DOHH2 (cell line): Measurements from ENCODE around the gene HOXC11.

ENCODE experiments used
- CTCF ChIP-seq: fragments of 200-600 bp; sonication (generic); IDR thresholded peaks from one replicate; pipeline ENCODE4 v1.5.1; 2014; ENCODE audit warnings: antibody characterized with exemption, mild to moderate bottlenecking, low read depth, low read length; ENCODE audit not compliant: poor library complexity, severe bottlenecking
- EZH2phosphoT487 ChIP-seq: fragments of 200-600 bp; sonication (generic); IDR thresholded peaks from 2 replicates; pipeline ENCODE4 v1.6.1; 2017; ENCODE audit warnings: borderline replicate concordance, mild to moderate bottlenecking, antibody characterized with exemption, low read length, moderate library complexity, mixed read lengths

- TF ChIP-seq CTCF, result no peak
- no peak for TF ChIP-seq EZH2phosphoT487
These were observed 47.9 kb downstream of the HOXC11 start for GRCh38 chr12:54020591-54021405.
